EH (cell line): ENCODE data around the gene LTBP1.
"Not testable (repeated sequence)": the region's sequence is repeated elsewhere in the genome, so short reads cannot be mapped to it uniquely, and the experiment has no call there.

Experiments
- DNase-seq: peaks from one replicate; pipeline ENCODE4 v3.0.0-alpha.2; 2015; ENCODE audit warnings: low read depth

LTBP1 gene

GRCh38 chr2:32946314-32947075 is at the start of gene LTBP1:
Gene LTBP1, plus strand, starts transcription at chr2:32946953. Its CDS starts 372 bp downstream, at chr2:32947325.
- DNase-seq, result peak; percentile 81

- no peak for DNase-seq
These were observed 46.3 kb upstream of the LTBP1 start for GRCh38 chr2:32900246-32900973.

GRCh38 chr2:32901313-32901712 is 45.4 kb upstream of the LTBP1 start:
- no peak for DNase-seq

- no peak for DNase-seq
These were observed 44.6 kb upstream of the LTBP1 start for GRCh38 chr2:32902174-32902573.

DNA sequence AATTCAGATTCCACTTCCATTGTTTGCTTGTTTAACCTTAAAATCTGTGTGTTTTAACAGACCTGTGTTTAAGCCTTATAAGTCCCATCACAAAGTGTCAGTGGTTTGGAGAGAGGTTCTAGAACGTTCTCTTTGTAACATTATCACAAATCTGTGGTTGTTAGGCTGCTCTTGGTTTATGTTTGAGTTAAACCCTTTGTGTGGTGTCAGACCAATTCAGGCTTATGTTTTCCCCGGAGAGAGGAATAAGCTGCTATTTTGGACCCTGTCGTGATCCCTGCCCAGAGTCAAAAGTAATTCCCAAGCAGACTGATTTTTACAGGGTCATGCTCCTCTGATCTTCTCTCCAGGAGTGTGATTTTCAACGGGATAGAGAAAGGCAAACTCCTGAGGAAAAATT is 43.8 kb upstream of the LTBP1 start:
- DNase-seq, result no peak

DNA sequence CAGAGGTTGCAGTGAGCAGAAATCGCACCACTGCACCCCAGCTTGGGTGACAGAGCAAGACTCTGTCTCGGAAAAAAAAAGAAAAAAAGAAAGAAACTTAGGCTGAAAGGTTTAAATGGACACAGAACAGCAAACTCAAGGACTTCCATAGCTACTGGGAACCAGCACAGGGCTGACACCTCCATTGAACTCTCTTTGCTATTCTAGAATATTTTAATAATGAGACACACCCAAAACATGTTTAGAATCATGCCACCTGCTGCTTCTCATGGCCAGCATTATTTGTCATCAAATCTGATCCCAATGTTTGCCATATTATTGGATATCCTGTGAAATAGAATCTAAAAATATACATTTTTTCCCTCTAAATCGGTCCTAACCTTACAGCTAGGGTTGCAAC is 42.7 kb upstream of the LTBP1 start:
- no peak for DNase-seq

GRCh38 chr2:32904751-32905150 is 42.0 kb upstream of the LTBP1 start:
- no peak for DNase-seq

- no peak for DNase-seq
These were observed 41.5 kb upstream of the LTBP1 start for GRCh38 chr2:32905270-32905669.

- no peak for DNase-seq
These were observed 35.7 kb upstream of the LTBP1 start for GRCh38 chr2:32910883-32911598.

DNA sequence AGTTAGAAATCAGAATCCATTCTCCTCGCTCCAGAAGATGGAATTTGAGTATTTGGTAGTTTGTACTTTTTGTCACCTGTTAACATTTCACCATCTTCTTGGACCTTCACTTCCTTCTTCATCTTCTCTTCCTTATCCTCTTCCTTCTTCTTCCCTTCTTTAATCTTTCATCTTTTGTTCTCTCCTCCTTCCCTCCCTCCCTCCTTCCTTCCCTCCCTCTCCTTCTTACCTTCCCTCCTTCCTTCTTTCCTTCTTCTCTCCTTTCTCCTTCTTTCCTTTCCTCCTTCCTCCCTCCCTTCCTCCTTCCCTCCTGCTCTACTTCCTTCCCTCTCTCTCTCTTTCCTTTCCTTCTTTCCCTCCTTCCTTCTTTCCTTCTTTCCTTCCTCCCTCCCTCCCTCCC is 31.1 kb upstream of the LTBP1 start:
- DNase-seq, result no peak

DNA sequence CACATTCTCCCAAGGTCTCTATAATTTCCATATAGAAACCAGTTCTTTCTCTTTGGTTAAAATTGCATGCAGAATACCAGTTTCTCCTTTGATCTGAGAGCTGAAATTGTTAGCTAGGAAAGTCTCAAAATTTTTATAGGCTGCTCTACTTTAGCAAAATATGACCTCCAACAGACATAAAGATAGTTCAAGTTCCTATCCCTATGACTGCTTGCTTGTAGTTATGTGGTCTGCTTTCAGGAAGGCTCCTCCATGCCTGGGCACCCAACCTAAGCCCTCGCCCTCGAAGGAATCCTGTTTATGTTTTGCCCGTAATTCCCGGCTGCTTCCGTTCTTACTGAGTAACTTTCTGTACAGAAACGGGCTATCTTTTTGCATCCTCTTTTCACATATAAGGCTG is 28.0 kb upstream of the LTBP1 start:
- peak; percentile 13 for DNase-seq

DNA sequence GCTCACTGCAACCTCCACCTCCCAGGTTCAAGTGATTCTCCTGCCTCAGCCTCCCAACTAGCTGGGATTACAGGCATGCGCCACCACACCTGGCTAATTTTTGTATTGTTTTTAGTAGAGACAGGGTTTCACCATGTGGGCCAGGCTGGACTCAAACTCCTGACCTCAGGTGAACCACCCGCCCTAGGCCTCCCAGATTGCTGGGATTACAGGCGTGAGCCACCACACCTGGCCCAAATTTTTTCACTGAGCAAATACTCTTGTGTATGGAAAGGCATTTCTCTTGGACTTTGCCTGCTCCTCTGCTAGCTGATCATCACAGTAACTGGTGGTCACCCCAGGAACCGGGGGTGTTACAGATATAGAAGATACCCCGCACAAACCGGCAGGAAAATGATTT is 26.9 kb upstream of the LTBP1 start:
- not testable (repeated sequence) for DNase-seq

DNA sequence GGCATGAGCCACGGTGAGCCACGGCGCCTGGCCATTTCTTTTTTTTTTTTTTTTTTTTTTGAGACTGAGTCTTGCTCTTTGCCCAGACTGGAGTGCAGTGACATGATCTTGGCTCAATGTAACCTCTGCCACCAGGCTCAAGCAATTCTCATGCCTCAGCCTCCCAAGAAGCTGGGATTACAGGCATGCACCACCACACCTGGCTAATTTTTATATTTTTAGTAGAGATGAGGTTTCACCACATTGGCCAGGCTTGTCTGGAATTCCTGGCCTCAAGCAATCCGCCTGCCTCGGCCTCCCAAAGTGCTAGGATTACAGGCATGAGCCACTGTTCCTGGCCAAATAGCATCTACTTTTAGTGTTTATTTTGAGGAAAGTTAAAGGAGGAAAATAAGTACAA is 25.3 kb upstream of the LTBP1 start:
- not testable (repeated sequence) for DNase-seq

DNA sequence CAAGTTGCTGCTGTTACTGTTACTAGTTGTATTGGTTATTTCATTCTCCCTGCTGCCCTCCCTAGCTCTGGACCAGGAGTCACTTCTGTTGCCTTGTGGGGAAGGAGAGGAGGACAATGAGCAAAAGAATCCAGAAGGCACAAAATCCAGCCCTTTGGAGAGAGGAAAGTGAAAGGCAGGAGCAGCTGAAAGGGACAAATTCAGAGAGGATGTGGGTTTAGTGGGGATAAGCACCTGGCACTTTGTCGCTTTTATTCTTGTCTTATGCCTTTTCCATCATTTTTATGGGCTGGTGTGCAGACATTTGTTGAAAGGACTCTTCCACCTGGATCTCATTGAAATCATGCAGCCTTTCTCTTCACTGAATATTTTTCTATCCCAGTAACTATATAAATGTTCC is 24.3 kb upstream of the LTBP1 start:
- DNase-seq, result no peak

- DNase-seq, result no peak
These were observed 23.6 kb upstream of the LTBP1 start for GRCh38 chr2:32923109-32923508.

GRCh38 chr2:32925283-32925815 is 21.4 kb upstream of the LTBP1 start:
- DNase-seq, result no peak

GRCh38 chr2:32925976-32926707 is 20.6 kb upstream of the LTBP1 start:
- DNase-seq, result no peak

- DNase-seq, result peak; percentile 70
These were observed 20.1 kb upstream of the LTBP1 start for GRCh38 chr2:32926708-32927084.

DNA sequence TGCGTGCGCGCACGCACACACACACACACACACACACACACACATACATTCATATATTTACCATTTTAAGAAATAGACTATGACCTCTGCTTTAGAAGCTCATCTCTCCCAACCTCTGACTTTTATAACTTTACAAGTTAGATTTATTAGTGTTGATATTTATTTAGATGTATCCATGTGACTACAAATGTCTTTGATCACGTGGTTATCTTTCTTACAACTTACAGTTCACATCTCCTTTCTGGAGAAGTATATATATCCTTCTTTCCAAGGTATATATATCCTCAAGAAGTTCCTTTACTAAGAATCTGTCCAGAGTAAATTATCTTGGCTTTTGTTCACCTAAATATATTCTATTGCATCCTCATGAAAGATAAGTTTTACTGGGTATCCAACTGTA is 16.3 kb upstream of the LTBP1 start:
- DNase-seq, result no peak

- DNase-seq, result no peak
These were observed 15.2 kb upstream of the LTBP1 start for GRCh38 chr2:32931519-32931918.

DNA sequence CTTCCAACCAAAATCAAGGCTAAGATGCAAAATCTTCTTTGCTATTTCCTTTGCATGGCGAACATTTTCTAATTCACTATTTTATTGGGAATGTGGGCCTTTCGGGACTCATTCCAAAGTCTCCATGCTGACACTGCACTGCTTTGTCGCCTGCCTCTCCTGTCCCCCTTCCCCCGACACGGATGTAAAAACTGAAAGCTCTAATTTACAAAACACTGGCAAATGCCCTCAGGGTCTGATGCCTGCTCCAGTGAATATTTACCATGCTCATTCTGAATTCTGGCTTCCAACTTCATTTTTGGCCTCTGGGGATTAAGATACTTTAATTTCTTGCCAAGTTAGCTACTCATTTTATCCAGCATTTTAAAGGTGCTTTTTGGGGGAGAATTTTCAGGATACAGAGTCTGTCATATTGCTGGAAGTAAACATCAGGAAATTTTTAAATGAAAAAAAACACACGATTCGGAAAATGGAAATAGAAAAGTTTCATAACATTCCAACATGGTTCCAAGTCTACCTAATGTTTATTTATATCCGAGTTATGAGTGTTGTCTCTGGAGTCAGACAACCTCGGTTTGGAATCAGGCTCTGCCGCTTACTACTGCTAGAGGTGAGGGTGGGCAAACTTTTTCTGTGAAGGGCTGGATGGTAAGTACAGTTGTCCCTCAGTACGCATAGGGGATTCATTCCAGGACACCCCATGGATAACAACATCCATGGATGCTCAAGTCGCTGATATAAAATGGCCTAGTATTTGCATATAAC is 14.6 kb upstream of the LTBP1 start:
- peak; percentile 6 for DNase-seq
